Osteoblast (primary cell): ENCODE results near the gene HOXA1. TPM values are rescaled to one million over a fixed set of nuclear protein-coding genes. Genes with fewer than 3 reads are reported as not detected.

Source experiments
- DNase-seq: peaks from one replicate; pipeline ENCODE4 v3.0.0; 2011; ENCODE audit warnings: low spot score, mixed read lengths; ENCODE audit not compliant: insufficient read length; ENCODE audit errors: missing footprints
- H2AFZ ChIP-seq: 2 replicates; pipeline ENCODE4 v1.6.0; 2011; ENCODE audit warnings: mild to moderate bottlenecking, low read length
- H3K27ac ChIP-seq: 2 replicates; pipeline ENCODE4 v1.5.1; 2011; ENCODE audit warnings: mild to moderate bottlenecking, low read depth, low read length, moderate library complexity
- H3K27me3 ChIP-seq: 2 replicates; pipeline ENCODE4 v1.6.0; 2012; ENCODE audit warnings: mild to moderate bottlenecking, control low read depth, inconsistent platforms, low read length, moderate library complexity; ENCODE audit not compliant: insufficient read depth
- H3K36me3 ChIP-seq: 2 replicates; pipeline ENCODE4 v1.5.1; 2011; ENCODE audit warnings: mild to moderate bottlenecking, low read length, control low read depth, moderate library complexity; ENCODE audit not compliant: insufficient read depth
- H3K4me1 ChIP-seq: 2 replicates; pipeline ENCODE4 v1.5.1; 2011; ENCODE audit warnings: mild to moderate bottlenecking, low read length, control low read depth, moderate library complexity; ENCODE audit not compliant: insufficient read depth
- H3K4me2 ChIP-seq: 2 replicates; pipeline ENCODE4 v1.6.0; 2011; ENCODE audit warnings: mild to moderate bottlenecking, low read length; ENCODE audit not compliant: insufficient read depth
- H3K4me3 ChIP-seq: fragments of 200-600 bp; sonication (generic); 3 replicates; pipeline ENCODE4 v1.5.1; 2012; ENCODE audit warnings: mild to moderate bottlenecking, low read length, inconsistent platforms; ENCODE audit not compliant: insufficient read depth
- H3K79me2 ChIP-seq: 2 replicates; pipeline ENCODE4 v1.6.0; 2012; ENCODE audit warnings: mild to moderate bottlenecking, low read length, control low read depth, inconsistent platforms; ENCODE audit not compliant: insufficient read depth
- H3K9me3 ChIP-seq: 2 replicates; pipeline ENCODE4 v1.5.1; 2011; ENCODE audit warnings: low read depth, low read length, control low read depth
- H4K20me1 ChIP-seq: 2 replicates; pipeline ENCODE4 v1.6.0; 2012; ENCODE audit warnings: mild to moderate bottlenecking, low read length, control low read depth; ENCODE audit not compliant: insufficient read depth
- CTCF ChIP-seq: IDR thresholded peaks from 2 replicates; pipeline ENCODE4 v1.5.1; 2011; ENCODE audit warnings: mild to moderate bottlenecking, low read depth, low read length, moderate library complexity; ENCODE audit errors: extremely low read depth
- total RNA-seq: library from RNA; depleted of rRNA; stranded (reverse); fragments of >200 nt; gene quantifications from 2 replicates; pipeline ENCODE4 v1.2.3, GENCODE V29; 2012

The HOXA1 gene
- total RNA-seq, 1 donor: 0.72 TPM

DNA sequence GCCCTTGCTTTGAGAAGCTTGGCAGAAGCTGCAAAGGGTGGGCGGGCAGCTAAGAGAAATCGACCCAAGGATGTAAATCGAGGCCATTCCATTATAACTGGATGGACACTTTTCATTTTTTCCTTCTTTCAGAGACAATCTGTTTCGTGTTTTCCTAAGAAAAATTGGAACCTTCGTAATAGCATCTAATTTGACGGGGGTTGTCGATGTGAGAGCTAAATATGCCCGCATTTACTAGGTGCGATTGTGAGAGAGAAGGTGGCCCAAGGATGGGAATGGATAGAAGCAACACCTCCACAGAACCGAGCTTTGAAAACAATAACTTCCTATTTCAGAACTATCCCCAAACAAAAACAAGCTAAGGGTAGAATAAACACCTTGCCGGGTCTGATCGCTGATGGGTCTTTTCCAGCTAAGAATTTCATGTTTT lies 35.6 kb upstream of the HOXA1 start:
- peaks cover 49% of the 10 kb centered on the region for H3K79me2 ChIP-seq
- no peaks in the 10 kb centered on the region for H3K36me3 ChIP-seq
- DNase-seq: peak; percentile 15
- peak overlapping the region; percentile 73 for H2AFZ ChIP-seq
- no peak for TF ChIP-seq CTCF
- peak overlapping the region; percentile 75 for H3K4me2 ChIP-seq
- peak overlapping the region; percentile 68 for H3K27ac ChIP-seq
- peaks cover 10% of the 10 kb centered on the region for H4K20me1 ChIP-seq
- no peaks in the 10 kb centered on the region for H3K27me3 ChIP-seq
- peaks cover 38% of the 10 kb centered on the region for H3K4me1 ChIP-seq
- no peaks in the 10 kb centered on the region for H3K9me3 ChIP-seq
- peak overlapping the region; percentile 76 for H3K4me3 ChIP-seq

DNA sequence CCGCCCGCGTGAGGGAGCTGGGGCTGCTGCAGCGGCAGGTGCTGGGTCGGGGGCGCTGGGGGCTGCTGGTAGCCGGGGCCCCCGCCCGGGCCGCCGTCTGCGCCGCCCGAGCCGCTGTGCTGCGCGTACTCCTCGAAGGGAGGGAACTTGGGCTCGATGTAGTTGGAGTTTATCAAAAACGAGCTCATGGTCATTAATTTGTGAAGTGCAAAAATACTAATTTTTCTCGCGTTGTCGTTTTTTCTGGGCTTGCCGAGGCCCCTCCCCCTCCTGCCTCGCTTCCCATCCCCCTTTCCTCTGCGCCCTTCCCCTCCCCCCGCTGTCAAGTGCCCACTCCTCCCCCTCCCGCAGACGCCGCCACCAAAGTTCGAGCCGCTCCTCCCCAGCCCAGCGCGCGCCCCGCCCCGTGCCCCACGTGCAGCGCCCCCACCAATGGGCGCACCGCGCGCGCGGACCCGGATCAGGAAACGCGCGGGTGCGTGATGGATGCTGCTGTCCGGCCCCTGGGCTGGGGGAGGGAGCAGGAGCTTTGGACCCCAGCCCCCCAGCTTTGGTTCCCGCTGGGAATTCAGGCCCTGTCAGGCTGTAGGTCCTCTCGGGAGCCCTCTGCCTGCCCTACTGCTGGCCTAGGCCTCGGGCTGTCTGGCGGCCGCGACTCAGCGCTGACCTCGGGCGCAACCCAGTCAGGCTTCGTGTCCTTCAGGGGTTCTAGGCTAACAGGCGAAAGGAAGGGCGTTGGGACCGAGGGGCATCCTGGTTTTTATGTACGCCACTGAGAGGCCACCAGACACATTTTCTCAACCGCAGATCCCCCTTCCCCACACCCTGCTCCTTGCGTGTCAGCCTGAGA lies 35.0 kb upstream of the HOXA1 start, which contains the start of gene HOXA4:
Gene HOXA4 (minus strand): TSS at position 218 of the 850 bp plus-strand sequence. CDS start 24 bp downstream, at position 194.
- Histone ChIP-seq H3K4me1 (peaks cover 32% of the 10 kb centered on the region), H3K27ac (peak within 1 kb of the TSS; percentile 68), H4K20me1 (peaks cover 6% of the 10 kb centered on the region), H3K4me2 (peak within 1 kb of the TSS; percentile 75), H3K9me3 (no peaks in the 10 kb centered on the region), H3K4me3 (peak within 1 kb of the TSS; percentile 76), H3K79me2 (peaks cover 46% of the 10 kb centered on the region), H3K36me3 (no peaks in the 10 kb centered on the region), H2AFZ (peak within 1 kb of the TSS; percentile 73), H3K27me3 (no peaks in the 10 kb centered on the region)
- TF ChIP-seq CTCF: no peak
- DNase-seq: peak; percentile 100

DNA sequence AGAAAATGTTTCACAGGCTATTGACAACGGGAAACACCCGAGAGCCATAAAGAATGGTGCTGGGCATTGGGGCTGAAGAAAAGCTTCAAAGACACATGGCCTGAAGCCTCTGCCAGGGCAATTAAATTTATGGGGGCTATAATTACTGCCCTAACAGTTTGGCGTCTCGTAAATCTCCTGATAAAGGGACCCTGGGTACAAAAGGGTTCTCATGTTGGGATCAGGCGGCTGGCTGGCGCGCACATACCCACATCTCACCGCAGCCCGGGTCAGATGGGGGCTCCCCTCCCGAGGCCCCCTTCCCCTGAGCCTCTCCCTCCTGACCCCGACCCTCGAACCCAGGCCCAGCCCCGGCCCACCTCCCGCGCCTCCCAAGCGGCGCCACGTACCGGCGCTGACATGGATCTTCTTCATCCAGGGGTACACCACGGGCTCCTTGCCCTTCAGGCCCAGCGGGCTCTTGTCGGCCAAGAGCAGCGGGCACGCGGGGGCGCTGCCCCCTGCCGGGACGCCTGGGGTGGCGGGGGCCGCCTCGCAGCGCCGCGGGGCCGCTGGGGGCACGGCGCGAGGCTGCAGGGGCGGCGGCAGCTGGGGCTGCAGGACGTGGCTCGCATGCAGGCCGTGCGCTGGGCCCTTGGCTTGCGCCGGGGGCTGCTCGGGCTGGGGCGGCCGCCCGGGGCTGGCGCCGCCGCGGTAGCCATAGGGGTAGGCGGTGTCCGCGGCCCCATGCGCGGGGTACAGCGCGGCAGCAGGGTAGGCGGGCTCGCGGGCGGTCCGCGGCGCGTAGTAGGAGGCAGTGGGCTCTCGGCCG lies 34.1 kb upstream of the HOXA1 start:
- DNase-seq: peak; percentile 92

More for the DNA sequence above, 34.1 kb upstream of the HOXA1 start:
- Histone ChIP-seq H3K27ac (peak overlapping the region; percentile 20), H4K20me1 (no peaks in the 10 kb centered on the region), H3K79me2 (peaks cover 38% of the 10 kb centered on the region), H3K9me3 (no peaks in the 10 kb centered on the region), H3K4me2 (peak overlapping the region; percentile 72), H2AFZ (peak overlapping the region; percentile 18), H3K27me3 (no peaks in the 10 kb centered on the region), H3K36me3 (no peaks in the 10 kb centered on the region), H3K4me1 (peaks cover 23% of the 10 kb centered on the region), H3K4me3 (peak overlapping the region; percentile 76)
- TF ChIP-seq CTCF: peak; percentile 15
